Measurements from ENCODE around the gene NOS2.

NOS2 gene

GRCh38 chr17:27810902-27811557, 10.7 kb upstream of the NOS2 start:
- H3K9me3 ChIP-seq (ENCODE audit: insufficient read depth, low read length): no peaks in the 10 kb centered on the region

GRCh38 chr17:27810211-27810901, 10.0 kb upstream of the NOS2 start:
- H3K36me3 ChIP-seq (ENCODE audit: low read length): no peaks in the 10 kb centered on the region
- TF ChIP-seq EZH2phosphoT487 (conservative IDR thresholded peaks at IDR 0.05; ENCODE audit: low read length) (no peak), CTCF (IDR thresholded peaks at IDR 0.05; ENCODE audit: insufficient read depth, low read length, poor library complexity, severe bottlenecking) (no peak)
- no peaks in the 10 kb centered on the region for H3F3A ChIP-seq (ENCODE audit: insufficient read depth)
- H3K27ac ChIP-seq (ENCODE audit: low read depth, low read length): no peak overlapping the region
- no peaks in the 10 kb centered on the region for H3K9me3 ChIP-seq (ENCODE audit: insufficient read depth, low read length)
- H3K9ac ChIP-seq (ENCODE audit: low read length): no peak overlapping the region
- H4K20me1 ChIP-seq (ENCODE audit: low read depth, low read length): no peaks in the 10 kb centered on the region
- no peak overlapping the region for H3K4me2 ChIP-seq (ENCODE audit: low read depth, low read length, poor library complexity, severe bottlenecking)
- no peaks in the 10 kb centered on the region for H3K79me2 ChIP-seq (ENCODE audit: insufficient read depth, low read length)
- H2AFZ ChIP-seq (ENCODE audit: low read depth, low read length, severe bottlenecking): no peak overlapping the region
- H3K4me3 ChIP-seq (ENCODE audit: insufficient read depth, low read length, poor library complexity, severe bottlenecking): no peak overlapping the region
- no peaks in the 10 kb centered on the region for H3K9me2 ChIP-seq (replicated peaks; ENCODE audit: insufficient read depth, low read length)
- no peaks in the 10 kb centered on the region for H3K27me3 ChIP-seq (ENCODE audit: low read length)

More at GRCh38 chr17:27810902-27811557, 10.7 kb upstream of the NOS2 start:
- Histone ChIP-seq H3K4me3 (ENCODE audit: insufficient read depth, low read length, poor library complexity, severe bottlenecking) (no peak overlapping the region), H3K9ac (ENCODE audit: low read length) (no peak overlapping the region), H3K36me3 (ENCODE audit: low read length) (no peaks in the 10 kb centered on the region), H2AFZ (ENCODE audit: low read depth, low read length, severe bottlenecking) (no peak overlapping the region), H4K20me1 (ENCODE audit: low read depth, low read length) (no peaks in the 10 kb centered on the region), H3K27ac (ENCODE audit: low read depth, low read length) (no peak overlapping the region), H3K79me2 (ENCODE audit: insufficient read depth, low read length) (no peaks in the 10 kb centered on the region), H3F3A (ENCODE audit: insufficient read depth) (no peaks in the 10 kb centered on the region), H3K4me2 (ENCODE audit: low read depth, low read length, poor library complexity, severe bottlenecking) (no peak overlapping the region), H3K27me3 (ENCODE audit: low read length) (no peaks in the 10 kb centered on the region), H3K9me2 (replicated peaks; ENCODE audit: insufficient read depth, low read length) (no peaks in the 10 kb centered on the region)
- no peak for TF ChIP-seq EZH2phosphoT487 (conservative IDR thresholded peaks at IDR 0.05; ENCODE audit: low read length)
- TF ChIP-seq CTCF (IDR thresholded peaks at IDR 0.05; ENCODE audit: insufficient read depth, low read length, poor library complexity, severe bottlenecking): no peak

GRCh38 chr17:27809555-27809954, 9.2 kb upstream of the NOS2 start:
- Histone ChIP-seq H3K4me3 (ENCODE audit: insufficient read depth, low read length, poor library complexity, severe bottlenecking) (no peak overlapping the region), H3K9ac (ENCODE audit: low read length) (no peak overlapping the region), H4K20me1 (ENCODE audit: low read depth, low read length) (no peaks in the 10 kb centered on the region), H3K4me2 (ENCODE audit: low read depth, low read length, poor library complexity, severe bottlenecking) (no peak overlapping the region), H3F3A (ENCODE audit: insufficient read depth) (no peaks in the 10 kb centered on the region), H3K36me3 (ENCODE audit: low read length) (no peaks in the 10 kb centered on the region), H2AFZ (ENCODE audit: low read depth, low read length, severe bottlenecking) (no peak overlapping the region), H3K27ac (ENCODE audit: low read depth, low read length) (no peak overlapping the region), H3K27me3 (ENCODE audit: low read length) (no peaks in the 10 kb centered on the region), H3K9me2 (replicated peaks; ENCODE audit: insufficient read depth, low read length) (no peaks in the 10 kb centered on the region), H3K9me3 (ENCODE audit: insufficient read depth, low read length) (no peaks in the 10 kb centered on the region), H3K79me2 (ENCODE audit: insufficient read depth, low read length) (no peaks in the 10 kb centered on the region)
- TF ChIP-seq CTCF (IDR thresholded peaks at IDR 0.05; ENCODE audit: insufficient read depth, low read length, poor library complexity, severe bottlenecking) (no peak), EZH2phosphoT487 (conservative IDR thresholded peaks at IDR 0.05; ENCODE audit: low read length) (no peak)

Data from SU-DHL-6 (cell line).